ENCODE results near the gene BANP.
A peak's percentile ranks its signal among the peaks of the same experiment; 100 is the strongest.
"Not testable (repeated sequence)": the region's sequence is repeated elsewhere in the genome, so short reads cannot be mapped to it uniquely, and the experiment has no call there.

BANP gene

GRCh38 chr16:88090377-88091175 is 139.3 kb downstream of the BANP start:
- H3K9me3 ChIP-seq (ENCODE audit: control insufficient read depth in 1 of 2, low read length in 2 of 2); H3K27ac ChIP-seq (ENCODE audit: low read length); H3K4me3 ChIP-seq (ENCODE audit: low read depth in 1 of 2, low read length in 2 of 2); H3K4me1 ChIP-seq (ENCODE audit: control insufficient read depth in 1 of 2, insufficient read depth in 2 of 2, low read length in 2 of 2); H3K27me3 ChIP-seq (ENCODE audit: low read depth, low read length); H3K36me3 ChIP-seq (ENCODE audit: control insufficient read depth in 1 of 2, insufficient read depth in 2 of 2, low read length in 2 of 2): not testable (repeated sequence)

GRCh38 chr16:88091221-88091971 is 140.2 kb downstream of the BANP start:
- H3K9me3 ChIP-seq (ENCODE audit: control insufficient read depth in 1 of 2, low read length in 2 of 2); H3K4me3 ChIP-seq (ENCODE audit: low read depth in 1 of 2, low read length in 2 of 2); H3K36me3 ChIP-seq (ENCODE audit: control insufficient read depth in 1 of 2, insufficient read depth in 2 of 2, low read length in 2 of 2); H3K27ac ChIP-seq (ENCODE audit: low read length); H3K27me3 ChIP-seq (ENCODE audit: low read depth, low read length); H3K4me1 ChIP-seq (ENCODE audit: control insufficient read depth in 1 of 2, insufficient read depth in 2 of 2, low read length in 2 of 2): not testable (repeated sequence)

- H3K4me3 ChIP-seq (ENCODE audit: low read depth in 1 of 2, low read length in 2 of 2); H3K27ac ChIP-seq (ENCODE audit: low read length): not testable (repeated sequence)
- peaks cover 0 to 11% of the 10 kb centered on the region in 2 donors for H3K9me3 ChIP-seq (ENCODE audit: control insufficient read depth in 1 of 2, low read length in 2 of 2)
Measured at GRCh38 chr16:88091972-88092302, 140.7 kb downstream of the BANP start.

GRCh38 chr16:88092791-88093555 is 141.7 kb downstream of the BANP start:
- H3K36me3 ChIP-seq (ENCODE audit: control insufficient read depth in 1 of 2, insufficient read depth in 2 of 2, low read length in 2 of 2); H3K4me1 ChIP-seq (ENCODE audit: control insufficient read depth in 1 of 2, insufficient read depth in 2 of 2, low read length in 2 of 2); H3K4me3 ChIP-seq (ENCODE audit: low read depth in 1 of 2, low read length in 2 of 2); H3K27me3 ChIP-seq (ENCODE audit: low read depth, low read length); H3K27ac ChIP-seq (ENCODE audit: low read length): not testable (repeated sequence)
- peaks cover 0 to 12% of the 10 kb centered on the region in 2 donors for H3K9me3 ChIP-seq (ENCODE audit: control insufficient read depth in 1 of 2, low read length in 2 of 2)

More at GRCh38 chr16:88091972-88092302, 140.7 kb downstream of the BANP start:
- not testable (repeated sequence) for H3K36me3 ChIP-seq (ENCODE audit: control insufficient read depth in 1 of 2, insufficient read depth in 2 of 2, low read length in 2 of 2); H3K4me1 ChIP-seq (ENCODE audit: control insufficient read depth in 1 of 2, insufficient read depth in 2 of 2, low read length in 2 of 2); H3K27me3 ChIP-seq (ENCODE audit: low read depth, low read length)

GRCh38 chr16:88093556-88094252 is 142.5 kb downstream of the BANP start:
- H3K27me3 ChIP-seq (ENCODE audit: low read depth, low read length), result not testable (repeated sequence)
- peaks cover 0 to 15% of the 10 kb centered on the region in 2 donors for H3K9me3 ChIP-seq (ENCODE audit: control insufficient read depth in 1 of 2, low read length in 2 of 2)

GRCh38 chr16:88094253-88094575 is 143.0 kb downstream of the BANP start:
- not testable (repeated sequence) for H3K27me3 ChIP-seq (ENCODE audit: low read depth, low read length); H3K4me3 ChIP-seq (ENCODE audit: low read depth in 1 of 2, low read length in 2 of 2); H3K27ac ChIP-seq (ENCODE audit: low read length); H3K36me3 ChIP-seq (ENCODE audit: control insufficient read depth in 1 of 2, insufficient read depth in 2 of 2, low read length in 2 of 2); H3K4me1 ChIP-seq (ENCODE audit: control insufficient read depth in 1 of 2, insufficient read depth in 2 of 2, low read length in 2 of 2)
- peaks cover 0 to 15% of the 10 kb centered on the region in 2 donors for H3K9me3 ChIP-seq (ENCODE audit: control insufficient read depth in 1 of 2, low read length in 2 of 2)

More at GRCh38 chr16:88093556-88094252, 142.5 kb downstream of the BANP start:
- H3K4me3 ChIP-seq (ENCODE audit: low read depth in 1 of 2, low read length in 2 of 2); H3K27ac ChIP-seq (ENCODE audit: low read length); H3K36me3 ChIP-seq (ENCODE audit: control insufficient read depth in 1 of 2, insufficient read depth in 2 of 2, low read length in 2 of 2); H3K4me1 ChIP-seq (ENCODE audit: control insufficient read depth in 1 of 2, insufficient read depth in 2 of 2, low read length in 2 of 2): not testable (repeated sequence)

- H3K4me1 ChIP-seq (ENCODE audit: control insufficient read depth in 1 of 2, insufficient read depth in 2 of 2, low read length in 2 of 2); H3K27ac ChIP-seq (ENCODE audit: low read length); H3K27me3 ChIP-seq (ENCODE audit: low read depth, low read length); H3K36me3 ChIP-seq (ENCODE audit: control insufficient read depth in 1 of 2, insufficient read depth in 2 of 2, low read length in 2 of 2); H3K4me3 ChIP-seq (ENCODE audit: low read depth in 1 of 2, low read length in 2 of 2): not testable (repeated sequence)
- peaks cover 0 to 15% of the 10 kb centered on the region in 2 donors for H3K9me3 ChIP-seq (ENCODE audit: control insufficient read depth in 1 of 2, low read length in 2 of 2)
Measured at GRCh38 chr16:88094900-88095299, 143.7 kb downstream of the BANP start.

- not testable (repeated sequence) for H3K4me1 ChIP-seq (ENCODE audit: control insufficient read depth in 1 of 2, insufficient read depth in 2 of 2, low read length in 2 of 2); H3K27me3 ChIP-seq (ENCODE audit: low read depth, low read length); H3K36me3 ChIP-seq (ENCODE audit: control insufficient read depth in 1 of 2, insufficient read depth in 2 of 2, low read length in 2 of 2); H3K27ac ChIP-seq (ENCODE audit: low read length)
- Histone ChIP-seq H3K4me3 (ENCODE audit: low read depth in 1 of 2, low read length in 2 of 2) (peak overlapping the region in 1 of 2 donors; percentile 14), H3K9me3 (ENCODE audit: control insufficient read depth in 1 of 2, low read length in 2 of 2) (peaks cover 0 to 15% of the 10 kb centered on the region in 2 donors)
Measured at GRCh38 chr16:88096659-88097058, 145.4 kb downstream of the BANP start.

GRCh38 chr16:88098731-88099562 is 147.7 kb downstream of the BANP start:
- not testable (repeated sequence) for H3K36me3 ChIP-seq (ENCODE audit: control insufficient read depth in 1 of 2, insufficient read depth in 2 of 2, low read length in 2 of 2); H3K4me1 ChIP-seq (ENCODE audit: control insufficient read depth in 1 of 2, insufficient read depth in 2 of 2, low read length in 2 of 2); H3K27me3 ChIP-seq (ENCODE audit: low read depth, low read length); H3K27ac ChIP-seq (ENCODE audit: low read length); H3K4me3 ChIP-seq (ENCODE audit: low read depth in 1 of 2, low read length in 2 of 2)
- peaks cover 0 to 15% of the 10 kb centered on the region in 2 donors for H3K9me3 ChIP-seq (ENCODE audit: control insufficient read depth in 1 of 2, low read length in 2 of 2)

GRCh38 chr16:88099563-88099890 is 148.3 kb downstream of the BANP start:
- Histone ChIP-seq H3K27ac (ENCODE audit: low read length) (no peak overlapping the region), H3K27me3 (ENCODE audit: low read depth, low read length) (peaks cover 6% of the 10 kb centered on the region), H3K4me1 (ENCODE audit: control insufficient read depth in 1 of 2, insufficient read depth in 2 of 2, low read length in 2 of 2) (peaks cover 0 to 8% of the 10 kb centered on the region in 2 donors), H3K4me3 (ENCODE audit: low read depth in 1 of 2, low read length in 2 of 2) (no peak overlapping the region), H3K36me3 (ENCODE audit: control insufficient read depth in 1 of 2, insufficient read depth in 2 of 2, low read length in 2 of 2) (no peaks in the 10 kb centered on the region), H3K9me3 (ENCODE audit: control insufficient read depth in 1 of 2, low read length in 2 of 2) (peaks cover 0 to 15% of the 10 kb centered on the region in 2 donors)
